RWPE2 (cell line): ENCODE results near the gene TMCC1.

ENCODE experiments used
- ATAC-seq: fragments of 200-7000 bp; cut with Tn5 transposase; 3 replicates; pipeline ENCODE4 v1.9.1; 2021; ENCODE audit warnings: low read depth
- DNase-seq: peaks from one replicate; pipeline ENCODE4 v3.0.0-alpha.2; 2020; ENCODE audit warnings: low spot score
- H3K27ac ChIP-seq: fragments of 450-650 bp; 2 replicates; pipeline ENCODE4 v1.5.1; 2017; ENCODE audit warnings: mild to moderate bottlenecking; ENCODE audit not compliant: poor library complexity, severe bottlenecking
- H3K27me3 ChIP-seq: fragments of 250-450 bp; sonication (Bioruptor Pico); 2 replicates; pipeline ENCODE4 v1.5.1; 2021; ENCODE audit warnings: mild to moderate bottlenecking, moderate library complexity; ENCODE audit not compliant: insufficient read depth, poor library complexity, severe bottlenecking
- H3K36me3 ChIP-seq: fragments of 250-450 bp; sonication (Bioruptor Pico); 2 replicates; pipeline ENCODE4 v1.5.1; 2020; ENCODE audit warnings: low read depth, mild to moderate bottlenecking, moderate library complexity
- H3K4me1 ChIP-seq: fragments of 250-450 bp; sonication (Bioruptor Pico); 2 replicates; pipeline ENCODE4 v1.5.1; 2021; ENCODE audit warnings: mild to moderate bottlenecking, moderate library complexity; ENCODE audit not compliant: insufficient read depth, poor library complexity, severe bottlenecking
- H3K4me3 ChIP-seq: fragments of 250-450 bp; sonication (Bioruptor Pico); 2 replicates; pipeline ENCODE4 v1.5.1; 2021; ENCODE audit warnings: mild to moderate bottlenecking, moderate library complexity; ENCODE audit not compliant: severe bottlenecking
- H3K9me3 ChIP-seq: fragments of 250-450 bp; sonication (Bioruptor Pico); 2 replicates; pipeline ENCODE4 v1.5.1; 2021; ENCODE audit warnings: mild to moderate bottlenecking, moderate library complexity; ENCODE audit not compliant: severe bottlenecking
- TF ChIP-seq, protein P1 (sequence below): fragments of 450-650 bp; IDR thresholded peaks from one replicate; pipeline ENCODE4 v1.5.1; 2017; ENCODE audit warnings: mild to moderate bottlenecking, moderate library complexity; ENCODE audit not compliant: poor library complexity, severe bottlenecking

Gene TMCC1

DNA sequence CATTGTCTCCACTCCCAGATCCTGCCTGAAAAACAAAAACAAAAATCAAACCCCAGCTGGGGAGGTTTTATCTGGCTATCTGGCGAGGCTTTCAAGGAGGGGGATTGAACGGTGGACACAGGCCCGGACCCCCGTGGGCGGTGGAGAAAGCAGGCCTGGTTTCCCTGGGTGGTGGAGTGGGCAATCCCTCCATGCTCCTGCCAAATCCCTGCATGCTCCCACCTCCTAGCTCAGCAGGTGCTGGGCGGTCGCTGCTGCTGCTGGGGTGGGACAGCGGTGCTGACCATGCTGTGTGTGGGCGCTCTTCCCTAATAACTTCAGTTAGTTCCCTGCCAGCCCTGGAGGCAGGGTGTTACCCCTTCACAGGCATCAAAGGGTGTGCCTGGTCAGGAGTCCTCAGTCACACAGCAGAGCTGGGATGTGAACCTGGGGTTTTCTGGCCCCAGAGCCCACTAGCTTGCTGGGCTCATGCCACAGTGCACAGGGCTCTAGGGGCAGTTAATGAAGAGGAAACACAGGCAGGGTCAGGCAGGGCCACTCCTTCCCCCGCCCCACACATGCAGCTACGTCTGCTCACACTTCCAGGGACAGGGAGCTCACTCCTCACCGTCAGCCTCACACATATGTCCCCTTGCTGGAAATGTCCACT is 271.2 kb downstream of the TMCC1 start:
- TF ChIP-seq, protein P1, sequence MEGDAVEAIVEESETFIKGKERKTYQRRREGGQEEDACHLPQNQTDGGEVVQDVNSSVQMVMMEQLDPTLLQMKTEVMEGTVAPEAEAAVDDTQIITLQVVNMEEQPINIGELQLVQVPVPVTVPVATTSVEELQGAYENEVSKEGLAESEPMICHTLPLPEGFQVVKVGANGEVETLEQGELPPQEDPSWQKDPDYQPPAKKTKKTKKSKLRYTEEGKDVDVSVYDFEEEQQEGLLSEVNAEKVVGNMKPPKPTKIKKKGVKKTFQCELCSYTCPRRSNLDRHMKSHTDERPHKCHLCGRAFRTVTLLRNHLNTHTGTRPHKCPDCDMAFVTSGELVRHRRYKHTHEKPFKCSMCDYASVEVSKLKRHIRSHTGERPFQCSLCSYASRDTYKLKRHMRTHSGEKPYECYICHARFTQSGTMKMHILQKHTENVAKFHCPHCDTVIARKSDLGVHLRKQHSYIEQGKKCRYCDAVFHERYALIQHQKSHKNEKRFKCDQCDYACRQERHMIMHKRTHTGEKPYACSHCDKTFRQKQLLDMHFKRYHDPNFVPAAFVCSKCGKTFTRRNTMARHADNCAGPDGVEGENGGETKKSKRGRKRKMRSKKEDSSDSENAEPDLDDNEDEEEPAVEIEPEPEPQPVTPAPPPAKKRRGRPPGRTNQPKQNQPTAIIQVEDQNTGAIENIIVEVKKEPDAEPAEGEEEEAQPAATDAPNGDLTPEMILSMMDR = no peak
- Histone ChIP-seq H3K27me3 (no peaks in the 10 kb centered on the region), H3K27ac (no peak overlapping the region), H3K36me3 (no peaks in the 10 kb centered on the region), H3K9me3 (no peaks in the 10 kb centered on the region), H3K4me1 (peaks cover 10% of the 10 kb centered on the region), H3K4me3 (no peak overlapping the region)
- ATAC-seq (no peak), DNase-seq (no peak)

DNA sequence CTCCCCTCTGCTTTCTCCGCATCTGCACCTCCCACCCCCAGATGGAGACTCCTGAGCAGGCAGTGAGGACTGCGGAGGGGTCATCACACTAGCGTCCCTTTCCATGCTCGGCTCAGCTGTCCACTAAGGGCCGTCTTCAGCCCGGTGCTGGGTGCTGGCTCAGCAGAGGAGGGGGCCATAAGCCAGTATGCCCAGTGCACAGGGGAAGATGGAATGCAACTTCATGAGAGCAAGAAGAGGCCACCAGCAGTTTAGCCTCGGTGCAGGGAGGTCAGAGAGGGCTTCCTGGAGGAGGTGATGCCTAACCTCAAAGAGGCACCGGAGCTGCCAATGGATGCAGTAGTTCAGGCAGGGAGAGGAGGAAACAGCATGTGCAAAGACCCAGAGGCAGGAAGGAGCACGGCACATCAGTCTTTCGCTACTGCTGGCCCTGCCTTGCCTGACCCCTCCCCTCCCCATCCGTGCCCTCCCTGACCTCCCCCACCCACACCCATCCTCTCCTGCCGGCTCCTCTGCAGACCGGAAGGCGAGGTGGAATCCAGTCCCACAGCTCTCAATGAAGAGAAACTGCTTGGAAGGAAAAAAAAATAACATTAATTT is 271.8 kb downstream of the TMCC1 start:
- H3K27me3 ChIP-seq = no peaks in the 10 kb centered on the region
- H3K4me3 ChIP-seq = no peak overlapping the region
- no peak for ATAC-seq
- H3K4me1 ChIP-seq = peaks cover 10% of the 10 kb centered on the region
- TF ChIP-seq, protein P1 = no peak
- DNase-seq = no peak
- H3K27ac ChIP-seq = no peak overlapping the region
- no peaks in the 10 kb centered on the region for H3K36me3 ChIP-seq
- H3K9me3 ChIP-seq = no peaks in the 10 kb centered on the region

DNA sequence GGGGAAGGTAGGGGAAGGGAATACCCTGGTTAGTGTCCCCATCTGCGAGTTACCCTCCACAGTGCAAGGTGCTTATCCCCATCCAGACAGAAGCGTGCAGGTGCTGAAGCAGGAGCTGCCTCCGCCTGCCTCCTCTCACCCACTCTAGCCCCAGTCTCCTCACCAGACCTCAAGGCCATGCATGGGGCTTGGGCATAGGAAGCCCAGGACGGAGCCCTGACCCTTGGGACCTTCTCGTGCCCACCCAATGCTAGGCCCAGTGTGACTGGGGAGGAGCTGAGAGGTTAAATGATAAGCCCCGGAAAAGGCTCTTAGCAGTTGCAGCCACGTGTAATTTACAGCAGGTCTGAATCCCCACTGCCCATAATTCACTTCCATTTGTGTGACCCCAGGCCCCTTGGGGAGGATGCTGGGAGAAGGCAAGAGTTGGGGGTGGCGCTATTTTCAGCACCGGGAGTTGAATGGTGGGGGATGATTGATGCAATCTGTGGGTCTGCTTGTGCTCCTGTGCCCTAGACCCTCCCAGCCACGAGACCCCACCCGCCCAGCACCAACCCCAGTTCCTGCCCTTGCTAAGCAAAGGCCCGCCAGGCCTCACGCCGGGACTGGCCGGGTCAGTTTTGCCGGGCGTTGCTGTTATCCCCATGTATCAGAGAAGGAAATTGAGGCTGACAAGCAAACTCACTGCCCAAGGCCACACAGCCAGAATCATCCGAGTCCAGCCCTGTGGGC is 272.5 kb downstream of the TMCC1 start:
- no peak for ATAC-seq
- Histone ChIP-seq H3K4me3 (no peak overlapping the region), H3K27me3 (no peaks in the 10 kb centered on the region), H3K27ac (no peak overlapping the region), H3K36me3 (no peaks in the 10 kb centered on the region), H3K9me3 (no peaks in the 10 kb centered on the region), H3K4me1 (peaks cover 5% of the 10 kb centered on the region)
- TF ChIP-seq, protein P1 = no peak
- DNase-seq = no peak

DNA sequence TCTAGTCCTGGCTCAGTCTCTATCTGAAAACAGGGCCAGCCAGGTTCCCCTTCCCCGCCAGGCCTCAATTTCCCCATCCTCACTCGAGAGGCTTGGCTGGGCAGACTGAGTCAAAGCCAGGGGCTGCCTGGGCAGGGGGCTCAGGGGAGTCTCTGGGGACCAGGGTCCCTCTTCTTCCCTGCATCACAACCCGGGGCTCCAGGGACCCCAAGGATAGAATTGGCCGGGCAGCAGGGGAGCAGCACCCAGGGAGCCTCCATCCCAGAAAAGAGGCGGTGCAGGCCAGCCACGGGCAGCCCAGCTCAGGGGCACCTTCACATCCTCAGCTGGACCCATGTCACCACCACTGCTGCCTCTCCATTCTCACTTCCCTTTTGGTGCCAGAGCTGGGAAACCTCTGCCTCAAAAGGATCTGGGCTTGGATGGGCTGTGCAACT is 273.8 kb downstream of the TMCC1 start:
- H3K4me3 ChIP-seq = no peak overlapping the region
- ATAC-seq (no peak), DNase-seq (no peak)
- no peak overlapping the region for H3K27ac ChIP-seq
- H3K27me3 ChIP-seq = no peaks in the 10 kb centered on the region
- H3K4me1 ChIP-seq = no peaks in the 10 kb centered on the region
- TF ChIP-seq, protein P1 = no peak
- H3K36me3 ChIP-seq = no peaks in the 10 kb centered on the region
- no peaks in the 10 kb centered on the region for H3K9me3 ChIP-seq
